GM21576 (cell line): Measurements from ENCODE around the gene MYO1E.

Source experiments
- ATAC-seq: cut with Tn5 transposase; IDR thresholded peaks from one replicate; pipeline ENCODE4 v1.9.1; 2021; ENCODE audit warnings: mild to moderate bottlenecking, moderate library complexity; ENCODE audit not compliant: unreplicated experiment

Gene MYO1E

DNA sequence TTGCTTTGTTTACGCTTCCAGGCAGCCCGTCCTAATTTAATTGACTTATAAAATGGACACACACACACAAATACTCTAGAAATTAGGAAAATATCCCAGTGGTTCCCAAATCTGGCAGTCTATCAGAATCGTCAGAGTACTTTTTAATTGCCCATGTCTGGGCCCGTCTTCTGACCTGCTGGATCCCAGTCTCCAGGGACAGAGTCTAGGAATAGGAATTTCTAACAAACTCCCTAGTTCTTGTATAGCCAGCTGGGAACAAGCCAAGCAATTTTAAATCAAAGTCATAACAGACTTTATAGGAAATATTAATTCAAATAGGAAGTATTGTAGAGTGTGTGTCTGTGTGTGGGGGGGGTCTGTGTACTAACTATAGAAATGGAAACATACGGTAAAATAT lies 132.6 kb downstream of the MYO1E start:
- ATAC-seq = no peak

DNA sequence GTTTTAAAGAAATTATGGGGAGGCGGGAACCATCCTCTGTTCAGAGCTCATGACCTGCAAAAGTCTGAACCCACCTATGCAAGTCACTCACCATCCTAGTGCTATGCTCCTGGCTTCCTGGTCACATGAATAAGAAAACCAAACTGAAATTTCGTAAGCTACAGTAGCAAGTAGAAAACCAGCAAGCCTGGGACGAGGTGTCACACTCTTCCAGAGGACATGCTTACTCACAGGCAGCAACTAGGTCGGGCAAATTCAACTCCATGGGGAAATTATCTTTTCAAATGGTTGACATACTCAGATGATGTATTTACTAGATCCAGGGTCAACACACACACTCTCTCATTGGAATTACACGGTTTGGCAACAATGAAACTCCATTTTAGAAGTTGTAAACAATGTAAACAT lies 134.7 kb downstream of the MYO1E start:
- ATAC-seq = peak; percentile 48

DNA sequence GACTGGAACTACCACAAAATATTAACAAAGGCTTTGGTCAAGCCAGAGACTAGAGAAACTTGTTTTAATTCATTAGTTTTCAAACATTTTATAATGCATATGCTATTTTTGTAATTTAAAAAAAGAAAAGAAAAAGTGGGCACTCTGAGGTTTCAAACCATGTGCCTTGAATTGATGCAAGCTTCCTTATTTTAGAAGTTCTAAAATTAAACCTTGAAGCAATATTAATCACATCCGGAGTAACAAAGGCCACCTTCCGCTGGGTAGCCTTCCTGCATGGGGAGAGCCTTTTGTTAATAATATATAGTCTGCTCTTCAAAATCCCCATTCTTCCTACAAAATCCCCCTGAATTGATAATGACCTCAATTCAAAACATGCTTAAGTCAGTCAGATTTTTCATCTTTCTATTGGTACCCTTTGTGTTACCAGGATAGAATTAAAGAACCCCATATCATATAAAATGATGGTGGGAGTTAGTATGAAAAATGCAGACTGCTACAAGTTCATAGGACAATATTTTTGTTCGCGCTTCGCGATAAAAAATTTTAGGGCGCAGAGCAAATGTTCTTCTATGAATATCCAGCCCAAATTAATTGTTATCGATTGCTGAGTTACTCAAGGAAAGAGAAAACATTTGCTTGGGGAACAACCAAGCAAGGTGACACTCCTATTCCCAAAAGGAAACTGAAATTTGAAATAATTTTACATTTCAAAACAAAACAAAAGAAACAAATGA lies 135.4 kb downstream of the MYO1E start:
- ATAC-seq = peak; percentile 72

DNA sequence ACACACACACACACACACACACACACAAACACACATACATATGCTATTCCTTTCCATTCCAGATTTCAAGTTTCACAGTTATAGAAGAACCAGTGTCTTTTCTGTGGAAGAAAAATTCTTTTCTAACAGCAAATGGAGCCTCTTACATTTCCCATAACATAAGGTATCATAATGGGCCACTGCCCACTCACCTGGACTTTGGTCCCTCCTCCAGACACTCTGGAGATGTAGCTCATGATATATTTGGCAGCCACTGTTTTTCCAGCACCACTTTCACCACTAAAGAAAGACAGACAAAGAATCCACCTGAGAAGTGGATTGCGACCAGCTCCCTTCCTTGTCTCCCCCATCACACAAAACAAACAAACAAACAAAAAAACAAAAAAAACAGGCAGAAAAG lies 136.3 kb downstream of the MYO1E start:
- ATAC-seq = no peak

DNA sequence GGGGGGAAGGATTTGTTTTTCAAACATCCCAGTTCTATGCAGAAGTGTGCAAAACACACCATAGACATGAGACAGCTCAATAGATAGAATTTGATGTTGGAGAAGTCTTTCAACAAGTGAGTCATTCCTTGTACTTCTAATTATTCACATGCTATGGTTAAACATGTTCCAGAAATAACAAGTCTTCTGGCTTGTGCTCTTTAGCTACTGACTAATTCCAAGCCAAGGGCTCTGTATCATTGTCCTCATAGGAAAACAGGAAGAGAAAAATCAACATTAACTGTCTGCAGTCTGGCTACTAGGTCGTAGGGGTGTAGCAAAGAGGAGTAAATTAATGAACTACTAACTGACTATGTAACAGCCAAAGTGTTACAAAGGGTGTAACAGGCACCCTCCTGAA lies 140.2 kb downstream of the MYO1E start:
- ATAC-seq = no peak

DNA sequence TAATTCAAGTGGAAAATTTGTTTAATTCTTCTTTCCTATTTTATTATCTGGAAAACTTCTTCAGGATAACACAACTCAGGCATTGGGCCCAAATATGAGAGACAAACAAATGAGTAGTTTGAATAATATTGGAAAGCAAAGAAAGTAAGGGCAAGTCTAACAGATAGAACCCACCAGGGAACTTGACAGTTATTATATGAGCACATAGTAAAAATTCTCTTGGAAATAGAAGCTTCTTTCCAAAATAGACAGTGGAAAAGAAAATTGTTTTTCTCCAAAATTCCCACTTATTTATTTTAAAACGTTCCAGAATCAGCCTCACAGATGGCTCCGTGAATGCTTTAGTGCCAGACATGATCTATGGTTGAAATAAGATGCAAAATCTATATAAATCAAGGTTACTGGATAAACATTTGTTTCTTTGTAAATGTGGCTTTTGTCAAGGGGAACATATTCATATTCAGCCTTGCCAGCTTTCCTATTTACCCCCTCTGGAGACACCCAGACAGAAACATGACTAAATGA lies 142.1 kb downstream of the MYO1E start:
- ATAC-seq = no peak

DNA sequence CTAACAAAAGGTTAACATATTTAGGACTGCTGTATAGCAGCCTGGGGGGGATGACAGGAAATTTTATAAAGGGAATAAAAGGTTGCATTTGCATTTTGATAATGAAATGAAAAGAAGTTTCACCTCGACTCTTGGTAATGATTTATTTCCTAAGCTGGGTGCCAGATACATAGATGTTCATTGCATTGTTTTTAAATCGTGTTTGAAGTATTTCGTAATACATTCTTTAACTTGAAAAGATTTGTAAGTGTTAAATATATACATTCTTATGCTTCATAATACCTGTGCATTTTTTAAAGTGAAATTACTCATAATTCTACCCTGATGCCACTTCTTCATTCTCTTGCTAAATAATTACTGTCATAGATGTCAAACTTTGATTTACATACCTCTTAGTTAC lies 143.2 kb downstream of the MYO1E start:
- no peak for ATAC-seq

DNA sequence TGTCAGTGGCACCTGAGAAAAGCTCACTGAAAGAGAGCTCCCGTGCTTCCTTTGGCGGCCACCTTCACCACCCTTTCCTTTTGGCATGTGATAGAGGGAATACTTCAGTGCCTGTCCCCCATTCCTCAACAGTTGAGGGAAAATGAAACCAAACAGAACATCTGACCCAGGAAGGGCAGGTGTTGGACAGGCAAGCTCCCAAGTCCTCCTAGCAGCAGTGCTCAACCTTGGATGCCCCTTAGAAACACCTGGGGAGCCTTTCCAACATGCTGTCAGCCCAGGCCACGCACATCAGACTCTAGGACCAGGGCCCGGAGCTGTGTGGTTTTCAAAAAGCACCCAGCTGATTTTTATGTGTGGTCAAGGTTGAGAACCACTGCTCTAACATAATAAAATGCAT lies 143.7 kb downstream of the MYO1E start:
- no peak for ATAC-seq

DNA sequence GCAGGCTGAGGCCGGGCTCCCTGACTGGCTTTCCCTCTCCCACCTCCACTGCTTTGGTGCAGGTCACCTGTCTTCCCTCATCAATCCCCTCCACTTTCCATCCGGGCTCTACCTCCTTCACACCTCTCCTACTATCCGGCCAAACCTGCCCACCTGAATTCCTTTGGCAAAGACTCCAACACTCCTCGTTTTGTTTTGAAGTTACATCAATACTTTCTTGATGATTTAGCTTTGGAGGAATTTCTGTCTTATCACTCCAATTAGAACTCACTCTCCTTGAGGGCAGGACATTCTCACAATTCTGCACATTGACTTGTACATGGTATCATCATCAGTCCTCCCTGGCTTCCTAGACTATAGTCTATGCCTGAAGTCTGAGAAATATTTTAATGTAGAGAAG lies 145.7 kb downstream of the MYO1E start:
- no peak for ATAC-seq

DNA sequence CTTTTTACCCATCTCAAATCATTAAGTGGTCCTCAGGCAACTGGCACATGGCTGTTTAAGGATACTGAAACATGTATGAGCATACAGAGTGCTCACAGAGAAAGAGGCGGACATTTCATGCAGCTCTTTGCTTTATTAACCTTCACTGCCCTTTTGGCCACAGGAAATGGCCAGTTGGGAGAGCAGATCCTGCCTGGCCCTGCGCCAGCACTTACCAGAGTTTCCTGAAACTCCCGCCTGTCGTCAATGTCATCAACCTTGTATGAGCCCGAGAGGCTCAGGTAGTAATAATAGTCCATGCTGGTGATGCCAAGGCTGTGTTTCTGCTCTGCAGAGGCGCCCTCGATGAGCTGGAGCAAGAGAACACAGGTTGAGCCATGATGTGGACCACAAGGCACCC lies 148.2 kb downstream of the MYO1E start:
- ATAC-seq = no peak

DNA sequence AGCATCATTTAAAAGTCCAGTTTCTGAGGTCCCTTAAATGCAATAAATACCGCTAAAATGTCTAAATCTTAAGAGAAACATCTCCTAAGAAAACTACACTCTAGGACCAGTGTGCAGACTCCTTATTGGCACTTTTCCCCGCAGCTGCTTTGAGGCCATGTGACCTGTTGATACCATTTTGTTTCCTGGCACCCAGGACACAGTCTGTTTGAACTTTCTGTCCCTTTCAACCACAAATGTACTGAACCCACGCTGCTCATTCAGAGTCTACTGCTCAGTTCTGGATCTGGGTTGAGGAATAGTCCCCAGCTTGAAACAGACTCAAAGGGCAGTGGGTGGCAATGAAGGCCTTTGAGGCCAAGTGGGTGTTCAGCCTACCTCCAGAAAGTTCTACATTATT lies 148.9 kb downstream of the MYO1E start:
- ATAC-seq = no peak

DNA sequence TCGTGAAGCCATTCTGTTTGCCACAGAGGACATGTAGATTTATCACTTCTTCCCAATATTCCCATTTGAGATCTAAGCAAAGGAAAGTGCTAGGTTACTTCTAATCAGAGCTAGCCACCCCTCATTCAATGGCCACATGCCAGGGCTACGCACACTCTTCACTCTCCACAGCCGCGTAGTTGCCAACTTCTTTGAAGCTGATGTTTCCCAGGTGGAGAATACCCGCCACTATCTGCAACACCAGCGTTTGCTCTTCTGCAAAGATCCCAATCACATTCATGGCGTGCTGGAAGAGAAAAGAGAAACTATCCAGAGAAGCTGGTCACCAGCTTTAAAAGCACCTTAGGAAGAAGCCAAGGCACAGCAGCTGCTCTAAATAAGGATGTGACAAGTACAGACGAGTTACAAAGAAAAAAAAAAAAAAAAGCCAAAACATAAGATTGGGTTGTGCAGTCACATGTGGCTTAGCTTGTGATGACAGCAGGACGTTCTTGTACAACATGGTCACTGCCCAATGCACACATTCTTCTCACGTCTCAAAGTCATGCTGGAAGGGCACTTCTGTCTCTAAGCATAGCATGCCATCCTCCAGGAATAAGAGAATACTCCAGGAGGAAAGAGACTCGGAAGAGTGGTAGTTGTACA lies 149.6 kb downstream of the MYO1E start:
- ATAC-seq = no peak

DNA sequence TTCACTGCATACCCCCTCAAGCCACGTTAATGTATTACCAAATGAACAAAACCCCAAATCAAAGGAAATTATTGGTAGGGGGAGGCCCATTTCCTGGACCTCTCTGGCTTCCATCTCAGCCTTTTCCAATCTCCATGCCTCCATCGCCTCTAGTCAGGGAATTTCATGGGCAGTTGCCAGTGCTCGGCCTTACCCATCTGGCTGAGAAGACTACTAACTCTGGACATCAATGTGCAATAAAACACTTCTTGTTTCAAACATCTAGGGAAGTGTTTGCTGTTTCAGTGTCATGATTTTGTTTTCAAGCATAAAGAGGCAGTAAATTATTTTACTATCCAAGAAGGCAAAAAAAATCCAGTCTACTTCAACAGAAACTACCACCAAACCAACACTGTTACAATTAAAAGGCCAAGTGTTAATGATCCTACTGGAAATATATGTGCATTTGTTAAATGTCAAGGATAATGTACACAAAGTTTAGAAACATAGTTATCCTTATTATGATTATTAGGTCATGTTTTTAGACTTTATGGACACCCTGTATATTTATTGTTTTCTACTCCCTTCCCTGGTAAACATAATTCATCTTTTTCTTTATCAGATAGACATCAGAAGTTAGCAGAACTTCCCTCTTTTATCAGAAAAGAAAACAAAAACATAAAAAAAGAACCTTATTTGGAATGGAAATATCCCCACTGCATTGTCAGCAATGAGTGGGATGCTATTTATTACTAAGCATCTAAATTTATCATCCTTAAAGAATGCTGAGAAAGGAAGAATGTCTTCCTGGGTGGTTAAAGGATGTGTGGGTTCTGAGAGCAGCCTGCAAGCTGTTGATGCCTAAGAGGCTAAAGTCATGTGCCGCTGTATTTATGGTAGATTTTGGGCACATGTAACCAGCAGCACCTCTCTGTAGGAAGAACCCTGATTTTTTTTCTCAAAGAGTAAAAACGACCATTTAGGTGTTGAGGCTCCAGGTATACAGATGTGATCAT lies 150.9 kb downstream of the MYO1E start:
- no peak for ATAC-seq

DNA sequence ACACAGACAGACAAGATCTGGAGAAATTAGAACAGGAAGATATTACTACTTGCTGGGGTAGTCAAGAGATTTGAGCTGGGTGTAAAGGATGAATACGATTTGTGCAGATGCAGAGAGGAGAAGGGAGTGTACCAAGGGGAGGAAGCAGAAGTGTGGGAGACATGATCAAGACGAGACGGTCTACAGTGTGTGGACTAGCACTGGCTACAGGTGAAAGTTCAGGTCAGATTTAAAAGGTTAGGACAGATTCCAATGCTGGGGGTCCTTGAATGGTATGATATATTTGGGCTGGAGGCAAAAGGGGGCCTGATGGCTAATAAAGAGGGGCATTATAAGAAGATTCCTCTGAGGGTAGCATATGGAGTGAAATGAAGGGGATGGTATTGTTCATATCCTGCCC lies 154.0 kb downstream of the MYO1E start:
- ATAC-seq = no peak

DNA sequence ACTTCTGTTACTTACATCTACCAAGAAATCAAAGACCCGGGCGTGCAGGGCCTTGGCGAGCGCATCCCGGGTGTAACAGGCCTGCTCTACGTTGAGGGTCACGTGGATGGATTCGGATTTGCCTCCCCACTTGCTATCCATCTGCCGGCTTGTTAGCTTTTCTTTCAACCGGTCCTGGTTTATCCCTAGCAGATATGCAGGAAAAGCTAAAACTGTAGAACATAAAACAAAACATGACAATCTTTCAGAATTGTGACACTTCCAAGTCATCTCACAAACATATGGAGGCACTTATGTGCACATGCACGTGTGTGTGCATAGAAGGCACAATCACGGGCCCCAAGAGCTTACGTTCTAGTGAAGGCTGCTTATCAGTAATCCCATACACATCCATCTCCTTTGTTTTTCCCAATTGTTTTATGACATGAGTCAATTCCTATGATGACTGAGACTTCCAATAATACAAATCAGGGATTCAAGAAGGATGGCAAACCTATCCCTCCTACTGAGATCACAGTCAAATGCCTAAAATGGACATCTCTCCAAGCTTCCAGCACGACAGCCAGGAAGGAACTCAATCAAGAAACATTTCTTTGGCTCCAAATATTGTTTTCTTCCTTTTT lies 154.7 kb downstream of the MYO1E start:
- ATAC-seq = no peak

DNA sequence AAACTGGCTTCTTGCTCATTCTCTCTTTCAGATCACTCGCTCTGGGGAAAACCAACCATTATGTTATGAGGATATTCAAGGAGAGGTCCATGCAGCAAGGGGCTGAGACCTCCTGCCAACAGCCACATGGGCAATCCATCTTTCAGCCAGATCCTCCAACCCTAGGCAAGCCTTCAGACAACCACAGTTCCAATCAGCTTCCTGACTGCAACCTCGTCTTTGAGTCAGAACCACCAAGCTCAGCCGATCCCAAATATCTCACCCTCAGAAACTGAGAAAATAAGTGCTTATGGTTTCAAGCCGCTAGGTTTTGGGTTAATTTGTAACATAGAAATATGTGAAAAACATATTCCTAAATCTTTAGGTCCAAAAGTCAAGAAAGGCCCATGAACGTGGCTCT lies 155.8 kb downstream of the MYO1E start:
- ATAC-seq = no peak

DNA sequence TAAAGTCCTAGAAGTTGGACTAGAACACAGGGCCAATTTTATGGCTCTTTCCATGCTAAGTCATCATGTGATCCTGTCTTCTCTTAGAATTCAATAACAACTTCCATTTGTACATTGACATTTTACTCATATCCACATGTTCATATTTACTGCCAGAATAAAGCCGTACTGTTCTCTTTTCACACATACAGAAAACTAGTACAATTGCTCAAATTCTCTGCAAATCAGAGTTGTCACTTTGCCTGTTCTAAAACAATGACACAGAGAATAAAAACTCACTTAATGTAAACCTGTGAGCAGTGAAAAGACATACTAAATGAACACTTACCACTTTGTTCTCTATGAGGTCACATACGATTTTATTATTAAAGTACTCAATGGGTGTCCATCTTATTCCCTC lies 162.5 kb downstream of the MYO1E start:
- no peak for ATAC-seq

DNA sequence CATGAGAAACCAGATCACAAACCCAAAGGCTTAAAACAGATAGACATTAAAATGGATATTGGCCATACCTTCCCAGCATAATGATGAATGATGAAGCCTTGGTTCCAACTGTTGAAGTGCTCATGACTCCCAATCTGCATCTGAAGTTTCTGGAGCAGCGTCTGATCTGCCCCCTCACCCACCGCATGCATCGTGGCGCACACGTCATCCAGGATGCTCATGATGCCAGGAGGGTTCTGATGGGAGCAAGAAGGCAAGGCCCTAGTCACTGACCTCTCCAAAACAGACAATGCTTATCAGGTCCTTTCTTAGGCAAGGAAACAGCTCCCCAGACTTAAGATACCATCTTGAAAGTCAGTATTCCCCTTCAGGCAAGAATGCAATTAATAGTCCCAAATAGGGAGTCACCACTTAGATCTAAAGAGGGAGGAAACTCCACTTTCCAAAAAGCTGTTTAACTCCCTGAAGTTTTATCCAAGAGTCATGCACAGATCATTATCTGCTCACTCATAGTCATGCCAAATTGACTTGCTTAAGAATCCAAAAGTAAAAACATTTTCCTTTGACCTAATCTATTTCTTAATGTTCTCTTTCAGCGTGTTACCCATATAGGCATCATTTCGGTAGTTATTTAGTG lies 163.9 kb downstream of the MYO1E start:
- no peak for ATAC-seq

DNA sequence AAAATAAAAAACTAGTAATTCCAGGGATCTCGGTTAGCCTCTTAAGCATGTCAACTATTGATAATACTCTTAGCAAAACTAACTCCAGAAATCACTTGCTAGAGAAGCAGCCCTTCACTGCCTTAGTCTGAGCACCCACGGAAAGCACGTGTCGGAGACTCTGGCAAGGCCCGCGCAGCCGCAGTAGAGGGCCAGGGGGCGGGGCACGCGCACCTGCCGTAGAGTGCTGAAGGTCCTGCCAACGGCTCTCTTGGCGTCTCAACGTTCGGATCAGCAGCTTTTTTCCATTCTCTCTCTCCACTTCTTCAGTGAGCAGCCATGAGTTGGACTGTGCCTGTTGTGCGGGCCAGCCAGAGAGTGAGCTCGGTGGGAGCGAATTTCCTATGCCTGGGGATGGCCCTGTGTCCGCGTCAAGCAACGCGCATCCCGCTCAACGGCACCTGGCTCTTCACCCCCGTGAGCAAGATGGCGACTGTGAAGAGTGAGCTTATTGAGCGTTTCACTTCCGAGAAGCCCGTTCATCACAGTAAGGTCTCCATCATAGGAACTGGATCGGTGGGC lies 166.0 kb downstream of the MYO1E start, which contains the start of gene LDHAL6B:
LDHAL6B (plus strand) TSS at position 221 of the 561 bp plus-strand sequence; CDS start at position 319, 98 bp downstream.
- no peak for ATAC-seq
